ENCODE data around the gene PTGES3.
"Not testable (repeated sequence)": the region's sequence is repeated elsewhere in the genome, so short reads cannot be mapped to it uniquely, and the experiment has no call there.

Gene PTGES3

GRCh38 chr12:56709759-56710376, 21.8 kb upstream of the PTGES3 start:
- DNase-seq (ENCODE audit: low read depth in 3 of 3, low spot score in 1 of 3), result no peak

GRCh38 chr12:56704522-56704921, 16.4 kb upstream of the PTGES3 start:
- DNase-seq (ENCODE audit: low read depth in 3 of 3, low spot score in 1 of 3), result not testable (repeated sequence)

- no peak for DNase-seq (ENCODE audit: low read depth in 3 of 3, low spot score in 1 of 3)
Measured at GRCh38 chr12:56699020-56699661, 11.1 kb upstream of the PTGES3 start.

GRCh38 chr12:56695327-56696101, 7.4 kb upstream of the PTGES3 start:
- no peak for DNase-seq (ENCODE audit: low read depth in 3 of 3, low spot score in 1 of 3)

GRCh38 chr12:56694161-56694560, 6.1 kb upstream of the PTGES3 start:
- no peak for DNase-seq (ENCODE audit: low read depth in 3 of 3, low spot score in 1 of 3)

- no peak for DNase-seq (ENCODE audit: low read depth in 3 of 3, low spot score in 1 of 3)
Measured at GRCh38 chr12:56688846-56689109, 694 bp upstream of the PTGES3 start.

GRCh38 chr12:56687223-56688128, 608 bp downstream of the PTGES3 start:
- peak in 2 of 3 donors; percentile 23 to 39 for DNase-seq (ENCODE audit: low read depth in 3 of 3, low spot score in 1 of 3)

GRCh38 chr12:56684745-56685359, 3.2 kb downstream of the PTGES3 start:
- DNase-seq (ENCODE audit: low read depth in 3 of 3, low spot score in 1 of 3), result no peak

- no peak for DNase-seq (ENCODE audit: low read depth in 3 of 3, low spot score in 1 of 3)
Measured at GRCh38 chr12:56682323-56682722, 5.8 kb downstream of the PTGES3 start.

GRCh38 chr12:56679883-56680575, 8.1 kb downstream of the PTGES3 start:
- no peak for DNase-seq (ENCODE audit: low read depth in 3 of 3, low spot score in 1 of 3)

- no peak for DNase-seq (ENCODE audit: low read depth in 3 of 3, low spot score in 1 of 3)
Measured at GRCh38 chr12:56678852-56679251, 9.2 kb downstream of the PTGES3 start.

GRCh38 chr12:56677680-56678079, 10.4 kb downstream of the PTGES3 start:
- DNase-seq (ENCODE audit: low read depth in 3 of 3, low spot score in 1 of 3), result no peak

GRCh38 chr12:56676851-56677580, 11.1 kb downstream of the PTGES3 start:
- DNase-seq (ENCODE audit: low read depth in 3 of 3, low spot score in 1 of 3), result no peak

GRCh38 chr12:56671608-56672007, 16.5 kb downstream of the PTGES3 start:
- no peak for DNase-seq (ENCODE audit: low read depth in 3 of 3, low spot score in 1 of 3)

GRCh38 chr12:56670836-56671235, 17.2 kb downstream of the PTGES3 start:
- DNase-seq (ENCODE audit: low read depth in 3 of 3, low spot score in 1 of 3), result no peak

GRCh38 chr12:56668197-56668457, 20.0 kb downstream of the PTGES3 start:
- DNase-seq (ENCODE audit: low read depth in 3 of 3, low spot score in 1 of 3), result no peak

GRCh38 chr12:56661979-56662638, 26.0 kb downstream of the PTGES3 start:
- DNase-seq (ENCODE audit: low read depth in 3 of 3, low spot score in 1 of 3), result no peak

GRCh38 chr12:56661560-56661959, 26.5 kb downstream of the PTGES3 start:
- no peak for DNase-seq (ENCODE audit: low read depth in 3 of 3, low spot score in 1 of 3)

GRCh38 chr12:56658921-56659320, 29.2 kb downstream of the PTGES3 start:
- no peak for DNase-seq (ENCODE audit: low read depth in 3 of 3, low spot score in 1 of 3)
